GM18508 (cell line): Measurements from ENCODE around the gene MRPL58.
"Not testable (repeated sequence)": the region's sequence is repeated elsewhere in the genome, so short reads cannot be mapped to it uniquely, and the experiment has no call there.

Source experiments
- ATAC-seq: cut with Tn5 transposase; IDR thresholded peaks from one replicate; pipeline ENCODE4 v1.9.1; 2021; ENCODE audit warnings: moderate number of reproducible peaks; ENCODE audit not compliant: insufficient read depth, unreplicated experiment

MRPL58 gene

DNA sequence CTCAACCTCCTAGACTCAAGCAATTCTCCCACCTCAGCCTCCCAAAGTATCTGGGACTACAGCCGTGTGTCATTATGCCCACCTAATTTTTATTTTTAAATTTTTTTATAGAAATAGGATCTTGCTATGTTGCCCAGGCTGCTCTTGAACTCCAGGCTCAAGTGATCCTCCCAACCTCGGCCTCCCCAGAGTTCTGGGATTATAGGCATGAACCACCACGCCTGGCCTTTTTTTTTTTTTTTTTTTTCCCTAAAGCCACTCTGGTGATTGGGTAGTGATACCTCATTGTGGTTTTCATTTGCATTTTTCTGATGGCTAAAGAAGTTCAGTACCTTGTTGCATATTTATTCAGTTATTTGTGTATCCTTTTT lies 26.3 kb upstream of the MRPL58 start:
- no peak for ATAC-seq

DNA sequence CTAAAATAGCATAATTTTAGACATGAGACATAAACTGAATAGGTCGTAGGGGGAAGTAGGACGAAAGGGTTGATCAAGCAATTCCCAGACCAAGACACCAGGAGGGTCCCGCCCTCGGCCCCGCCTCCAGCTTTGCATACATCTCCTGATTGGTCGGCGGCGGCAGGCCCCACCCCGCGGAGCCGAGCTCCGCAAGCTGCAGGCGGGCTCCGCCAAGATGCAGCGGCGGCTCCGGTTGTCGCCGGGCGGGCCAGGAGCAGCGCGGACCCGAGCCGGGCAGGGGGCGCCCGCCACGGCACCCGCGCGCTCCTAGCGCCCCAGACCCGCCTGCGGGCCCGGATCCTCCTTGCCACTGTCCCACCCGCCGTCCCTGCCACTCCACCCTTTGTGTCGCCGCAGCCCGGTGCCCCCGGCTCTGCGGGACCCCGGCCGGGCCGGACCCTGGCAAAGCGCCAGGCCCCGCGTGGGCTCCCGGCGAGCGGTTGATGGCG lies 25.0 kb upstream of the MRPL58 start, which contains the start of gene CDR2L:
CDR2L (plus strand) TSS at position 215 of the 491 bp plus-strand sequence. CDS start 412 bp downstream, outside the sequence.
- no peak for ATAC-seq

DNA sequence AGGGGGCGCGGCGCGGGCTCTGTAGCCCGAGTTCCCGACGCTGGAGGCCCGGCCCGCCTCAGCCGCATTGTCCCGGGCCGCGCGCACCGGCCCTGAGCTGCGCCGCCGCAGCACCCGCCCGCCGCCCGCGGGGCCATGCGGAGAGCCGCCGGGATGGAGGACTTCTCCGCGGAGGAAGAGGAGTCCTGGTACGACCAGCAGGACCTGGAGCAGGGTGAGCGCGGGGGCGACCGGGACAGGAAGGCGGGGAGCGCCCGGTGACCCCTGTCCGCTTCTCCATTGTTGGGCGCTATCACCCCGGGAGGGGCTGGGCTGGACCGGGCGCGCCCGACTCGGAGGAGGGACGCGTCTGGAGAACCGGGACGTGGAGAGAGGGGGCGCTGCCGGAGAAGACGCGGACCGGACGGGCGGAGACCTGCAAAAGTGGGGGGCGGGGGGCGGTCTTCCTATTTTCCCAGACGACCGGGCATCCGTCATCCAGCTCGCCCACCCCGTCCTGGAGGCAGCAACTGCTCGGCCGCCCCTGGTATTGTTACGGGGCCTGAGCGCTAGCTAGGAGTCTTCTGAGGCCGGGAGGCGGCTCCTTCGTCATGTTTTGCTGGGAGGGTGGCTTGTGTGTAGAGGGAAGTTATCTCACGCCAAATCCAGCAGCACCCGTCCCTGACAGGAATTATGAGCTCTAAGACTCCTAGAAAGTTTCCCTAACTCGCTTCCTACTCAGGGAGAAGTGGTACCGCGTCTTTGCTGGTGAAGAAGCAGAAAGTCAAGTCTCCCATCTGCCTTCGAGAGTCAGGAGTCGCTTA lies 24.4 kb upstream of the MRPL58 start:
- ATAC-seq = no peak

DNA sequence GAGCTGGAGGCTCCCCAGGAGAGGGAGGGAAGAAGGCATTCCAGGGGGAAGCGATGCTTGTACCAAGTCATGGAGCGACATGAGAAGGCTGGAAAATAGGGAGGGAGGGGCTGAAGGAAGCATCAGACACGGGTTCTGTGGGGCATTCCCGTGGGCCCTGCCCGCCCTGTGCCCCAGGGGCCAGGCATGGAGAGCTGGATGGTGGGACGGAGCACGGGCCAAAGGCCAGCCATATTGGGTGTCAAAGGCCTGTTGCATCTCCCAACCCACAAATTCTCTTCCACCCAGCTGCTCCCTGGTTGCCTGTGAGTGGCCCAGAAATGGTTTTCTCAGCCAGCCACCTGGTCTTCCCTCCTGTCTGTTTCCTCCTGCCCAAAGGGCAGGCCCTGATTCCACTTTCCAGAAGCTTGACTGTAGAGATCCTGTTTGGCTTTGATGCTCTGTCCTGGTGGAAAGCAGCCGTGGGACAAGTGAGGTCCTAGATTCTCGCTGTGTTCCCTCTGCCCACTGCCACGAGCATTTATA lies 21.8 kb upstream of the MRPL58 start:
- ATAC-seq = no peak

DNA sequence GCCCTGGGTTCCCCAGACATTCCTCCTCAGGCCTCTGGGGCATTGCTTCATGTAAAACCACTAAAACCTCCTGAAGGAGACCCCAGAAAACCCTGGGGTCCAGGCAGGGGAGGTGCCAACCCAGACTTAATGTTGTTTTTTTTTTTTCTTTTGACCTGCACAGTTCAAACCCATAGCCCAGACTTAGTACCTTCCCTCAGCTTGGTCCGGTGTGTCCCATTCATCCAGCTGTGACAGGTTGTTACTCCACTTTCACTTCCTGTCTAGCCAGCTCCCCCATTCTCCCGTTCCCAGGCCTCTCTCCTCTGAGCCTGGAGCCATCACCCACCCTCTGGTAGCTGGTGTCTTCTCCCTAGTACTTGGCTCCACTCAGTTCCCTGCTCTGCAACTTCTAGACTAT lies 20.2 kb upstream of the MRPL58 start:
- ATAC-seq = no peak

DNA sequence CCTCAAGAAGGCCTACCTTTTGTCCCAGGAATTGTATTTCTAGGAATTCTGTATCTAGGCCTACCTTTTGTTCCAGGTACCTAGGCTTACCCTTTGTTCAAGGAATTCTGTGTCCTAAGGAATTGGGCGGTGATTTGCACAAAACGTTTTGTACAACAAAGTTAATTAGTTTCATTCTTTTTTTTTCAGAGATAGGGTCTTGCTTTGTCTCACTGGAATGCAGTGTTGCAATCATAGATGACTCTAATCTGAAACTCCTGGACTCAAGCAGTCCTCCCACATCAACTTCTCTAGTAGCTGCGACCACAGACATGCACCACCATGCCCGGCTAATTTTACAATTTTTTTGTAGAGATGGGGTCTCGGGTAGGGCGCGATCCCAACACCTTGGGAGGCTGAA lies 18.0 kb upstream of the MRPL58 start:
- no peak for ATAC-seq

DNA sequence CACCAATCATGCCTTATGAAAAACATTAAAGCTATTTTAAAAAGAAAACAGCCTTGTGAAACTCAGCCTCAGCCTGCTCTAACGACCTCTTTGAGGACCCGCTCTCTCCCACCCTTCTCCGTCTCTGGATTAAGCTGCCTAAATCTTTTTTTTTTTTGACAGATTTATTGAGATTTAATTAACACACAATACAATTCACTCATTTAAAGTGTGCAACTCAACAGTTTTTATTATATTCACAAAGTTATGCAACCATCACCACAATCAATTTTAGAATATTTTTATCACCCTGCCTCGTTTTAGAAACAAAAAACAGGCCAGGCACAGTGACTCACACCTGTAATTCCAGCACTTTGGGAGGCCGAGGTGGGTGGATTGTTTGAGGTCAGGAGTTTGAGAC lies 16.6 kb upstream of the MRPL58 start:
- no peak for ATAC-seq

DNA sequence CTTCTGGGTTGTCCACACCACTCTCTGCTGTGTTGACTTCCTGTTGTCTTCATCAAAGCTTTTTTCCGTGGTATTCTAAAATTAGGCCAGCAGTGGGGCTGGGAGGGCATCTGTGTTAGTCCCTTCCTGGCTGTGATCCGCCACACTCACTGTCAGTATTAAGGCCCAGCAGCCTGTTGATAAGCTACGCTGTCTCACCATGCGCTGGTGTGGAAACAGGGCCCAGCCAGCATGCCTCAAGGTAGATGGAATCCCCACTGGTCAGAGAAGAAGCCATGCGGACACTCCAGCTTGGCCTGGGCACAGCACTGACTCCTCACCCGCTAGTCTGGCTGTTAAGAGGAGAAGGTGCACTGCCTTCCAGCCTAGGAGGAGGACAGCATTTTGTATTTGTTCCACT lies 13.7 kb upstream of the MRPL58 start:
- ATAC-seq = no peak

DNA sequence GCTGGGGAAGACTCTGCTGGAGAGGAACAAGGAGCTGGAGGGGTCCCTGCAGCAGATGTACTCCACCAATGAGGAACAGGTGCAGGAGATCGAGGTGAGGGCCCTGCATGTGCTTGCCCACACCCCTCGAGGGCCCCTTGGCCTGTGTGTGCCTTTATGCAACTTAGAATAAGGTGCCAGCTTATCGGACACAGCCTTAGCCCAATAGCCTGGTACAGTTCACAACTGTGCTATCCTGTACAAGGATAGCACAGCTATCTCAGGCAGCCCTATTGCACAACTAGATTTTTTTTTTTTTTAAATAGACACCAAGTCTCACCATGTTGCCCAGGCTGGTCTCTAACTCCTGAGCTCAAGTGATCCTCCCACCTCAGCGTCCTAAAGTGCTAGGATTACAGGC lies 12.9 kb upstream of the MRPL58 start:
- no peak for ATAC-seq

DNA sequence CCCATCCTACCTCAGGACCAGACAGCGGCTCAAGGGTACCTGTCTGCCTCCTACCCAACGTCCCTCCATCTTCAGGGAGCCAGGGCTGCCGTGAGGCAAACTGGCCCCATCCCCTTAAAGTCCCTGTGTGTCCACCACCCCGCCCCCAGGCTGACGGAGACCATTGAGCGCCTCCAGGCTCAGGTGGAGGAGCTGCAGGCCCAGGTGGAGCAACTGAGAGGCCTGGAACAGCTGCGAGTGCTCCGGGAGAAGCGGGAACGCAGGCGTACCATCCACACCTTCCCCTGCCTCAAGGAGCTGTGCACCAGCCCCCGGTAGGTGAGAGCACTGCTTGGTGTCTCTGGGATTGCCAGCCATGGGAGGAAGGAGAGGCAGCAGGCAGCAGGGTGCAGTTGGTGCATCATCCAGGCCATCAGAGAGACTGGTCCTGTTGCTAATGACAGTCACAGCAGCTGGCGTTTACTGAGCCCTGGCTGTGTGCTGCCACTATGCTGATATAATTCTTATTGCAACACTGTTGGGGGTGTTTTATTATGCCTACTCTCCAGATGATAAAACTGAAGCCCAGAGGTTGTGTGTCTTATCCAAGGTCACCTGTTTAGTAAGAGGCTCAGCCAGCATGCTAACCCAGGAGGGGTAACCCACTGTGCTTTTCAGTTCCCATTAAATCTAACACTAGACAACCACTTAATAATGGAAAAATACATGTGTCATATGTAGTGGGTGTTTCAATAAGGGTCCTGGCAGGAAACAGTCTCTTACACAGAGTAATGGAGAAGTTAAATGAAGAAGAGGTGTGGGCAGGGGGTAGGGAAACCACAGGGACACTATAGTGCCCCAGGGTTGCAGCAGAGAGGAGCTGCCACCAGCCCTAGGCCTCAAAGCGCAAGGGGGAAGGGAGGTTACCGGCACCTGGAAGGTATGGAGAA lies 10.3 kb upstream of the MRPL58 start:
- no peak for ATAC-seq

DNA sequence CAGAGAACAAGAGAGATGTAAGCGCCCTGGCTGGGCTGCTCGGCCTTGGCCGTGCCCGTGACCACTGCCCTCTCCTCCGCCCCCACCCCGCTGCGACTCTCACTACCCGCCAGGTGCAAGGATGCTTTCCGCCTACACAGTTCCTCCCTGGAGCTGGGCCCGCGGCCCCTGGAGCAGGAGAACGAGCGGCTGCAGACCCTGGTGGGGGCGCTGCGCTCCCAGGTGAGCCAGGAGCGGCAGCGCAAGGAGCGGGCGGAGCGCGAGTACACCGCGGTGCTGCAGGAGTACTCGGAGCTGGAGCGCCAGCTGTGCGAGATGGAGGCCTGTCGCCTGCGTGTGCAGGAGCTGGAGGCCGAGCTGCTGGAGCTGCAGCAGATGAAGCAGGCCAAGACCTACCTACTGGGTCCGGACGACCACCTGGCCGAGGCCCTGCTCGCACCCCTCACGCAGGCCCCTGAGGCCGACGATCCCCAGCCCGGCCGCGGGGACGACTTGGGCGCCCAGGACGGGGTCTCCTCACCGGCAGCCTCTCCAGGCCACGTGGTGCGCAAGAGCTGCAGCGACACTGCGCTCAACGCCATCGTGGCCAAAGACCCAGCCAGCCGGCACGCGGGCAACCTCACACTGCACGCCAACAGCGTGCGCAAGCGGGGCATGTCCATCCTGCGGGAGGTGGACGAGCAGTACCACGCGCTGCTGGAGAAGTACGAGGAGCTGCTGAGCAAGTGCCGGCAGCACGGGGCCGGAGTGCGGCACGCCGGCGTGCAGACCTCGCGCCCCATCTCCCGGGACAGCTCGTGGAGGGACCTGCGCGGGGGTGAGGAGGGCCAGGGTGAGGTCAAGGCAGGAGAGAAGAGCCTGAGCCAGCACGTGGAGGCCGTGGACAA lies 9.2 kb upstream of the MRPL58 start:
- no peak for ATAC-seq

DNA sequence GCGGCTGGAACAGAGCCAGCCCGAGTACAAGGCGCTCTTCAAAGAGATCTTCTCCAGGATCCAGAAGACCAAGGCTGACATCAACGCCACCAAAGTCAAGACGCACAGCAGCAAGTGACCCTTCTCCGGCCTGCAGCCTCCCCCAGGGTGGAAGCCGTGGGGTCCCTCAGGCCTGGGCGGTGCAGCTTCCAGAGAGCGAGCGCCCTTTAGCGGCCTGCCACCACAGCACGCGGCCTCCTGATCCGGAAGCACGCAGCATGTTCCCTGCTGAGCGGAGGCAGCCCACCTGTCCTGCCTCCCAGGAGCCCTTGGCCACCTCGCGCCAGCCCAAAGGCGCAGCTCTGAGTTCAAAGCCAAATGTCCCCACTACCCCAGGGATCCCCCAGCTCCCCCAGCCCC lies 8.5 kb upstream of the MRPL58 start:
- ATAC-seq = no peak

DNA sequence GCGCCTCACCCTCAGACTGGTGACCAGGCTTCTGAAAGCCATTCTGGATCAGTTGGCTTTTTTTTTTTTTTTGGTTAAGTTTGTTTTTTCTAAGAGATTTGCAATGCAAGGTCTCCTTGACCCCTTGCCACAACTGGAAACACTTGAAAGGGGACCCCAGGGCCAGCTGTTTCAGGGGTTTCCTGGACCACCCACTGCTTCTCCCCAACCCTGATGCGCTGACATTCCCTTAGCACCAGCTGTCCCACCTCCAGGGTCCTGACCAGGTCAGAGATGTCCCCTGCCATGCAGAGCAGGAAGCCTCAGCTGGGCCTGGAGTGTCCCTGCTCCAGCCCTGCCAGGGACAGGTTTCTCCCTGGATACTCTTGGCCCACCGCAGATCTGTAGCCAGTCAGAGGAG lies 8.1 kb upstream of the MRPL58 start:
- no peak for ATAC-seq

DNA sequence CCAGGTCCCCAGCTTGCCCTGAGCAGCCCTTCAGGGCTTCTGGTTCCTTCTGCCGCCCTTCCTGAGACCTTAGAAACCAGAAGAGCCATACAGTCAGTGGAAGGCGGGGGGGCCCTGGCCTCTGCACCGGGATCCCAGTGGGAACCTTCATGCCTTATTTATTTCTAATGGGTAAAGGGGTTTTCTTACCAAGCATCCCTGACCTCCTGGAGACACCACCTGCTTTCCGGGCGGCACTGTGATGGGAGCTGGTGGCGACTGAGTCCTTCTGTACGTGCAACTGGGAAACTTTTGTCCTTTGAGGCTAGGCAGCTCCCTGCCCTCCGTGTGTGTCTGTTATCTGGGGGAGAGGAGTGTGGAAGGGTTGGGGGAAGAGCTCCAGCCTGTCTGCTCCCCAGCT lies 7.2 kb upstream of the MRPL58 start:
- no peak for ATAC-seq

DNA sequence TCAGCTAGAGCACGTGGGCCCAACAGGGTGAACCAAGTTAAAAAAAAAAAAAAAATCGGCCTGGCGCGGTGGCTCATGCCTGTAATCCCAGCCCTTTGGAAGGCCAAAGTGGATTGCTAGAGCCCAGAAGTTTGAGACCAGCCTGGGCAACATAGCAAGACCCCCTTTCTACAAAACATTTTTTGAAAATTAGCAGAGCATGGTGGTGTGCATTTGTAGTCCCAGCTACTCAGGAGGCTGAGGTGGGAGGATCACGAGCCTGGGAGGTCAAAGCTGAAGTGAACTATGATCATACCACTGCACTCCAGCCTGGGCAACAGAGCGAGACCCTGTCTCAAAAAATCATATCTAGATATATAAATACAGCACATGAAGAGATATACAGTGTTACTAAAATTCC lies 6.4 kb upstream of the MRPL58 start:
- ATAC-seq = not testable (repeated sequence)

DNA sequence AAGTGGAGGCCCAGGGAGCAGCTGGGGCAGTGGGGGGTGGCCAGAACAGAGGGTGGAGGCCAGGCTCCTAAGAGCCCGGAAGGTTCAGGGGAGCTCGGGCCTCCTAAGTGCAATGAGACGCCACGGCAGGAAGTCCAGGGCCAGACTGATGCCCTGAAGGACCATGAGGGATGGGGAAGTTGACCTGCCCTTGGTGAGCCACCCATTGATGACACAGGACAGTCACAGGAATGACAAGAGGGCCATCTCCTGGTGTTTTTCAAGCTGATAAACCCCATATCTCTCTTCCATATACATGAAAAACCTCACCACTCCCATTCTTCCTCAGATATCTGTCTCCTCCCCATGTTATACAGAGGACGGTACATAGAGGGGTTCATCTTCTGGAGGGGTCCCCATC lies 5.8 kb upstream of the MRPL58 start:
- no peak for ATAC-seq

DNA sequence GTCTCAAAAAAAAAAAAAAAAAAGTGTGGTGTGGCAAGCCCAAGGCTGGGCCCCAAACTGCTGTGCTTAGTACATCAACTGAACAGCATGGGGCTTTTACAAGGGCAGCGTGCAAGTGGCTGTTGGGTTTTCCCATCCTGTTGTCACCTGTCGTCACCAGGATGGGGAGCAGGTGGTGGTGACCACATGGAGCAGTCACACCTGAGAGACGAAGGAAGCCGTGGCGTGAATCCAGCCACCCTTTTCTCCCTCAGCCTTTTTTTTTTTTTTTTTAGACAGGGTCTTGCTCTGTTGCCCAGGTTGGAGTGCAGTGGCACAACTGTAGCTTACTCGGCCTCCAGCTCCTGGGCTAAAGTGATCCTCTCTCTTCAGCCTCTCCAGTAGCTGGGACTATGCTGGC lies 4.1 kb upstream of the MRPL58 start:
- no peak for ATAC-seq

DNA sequence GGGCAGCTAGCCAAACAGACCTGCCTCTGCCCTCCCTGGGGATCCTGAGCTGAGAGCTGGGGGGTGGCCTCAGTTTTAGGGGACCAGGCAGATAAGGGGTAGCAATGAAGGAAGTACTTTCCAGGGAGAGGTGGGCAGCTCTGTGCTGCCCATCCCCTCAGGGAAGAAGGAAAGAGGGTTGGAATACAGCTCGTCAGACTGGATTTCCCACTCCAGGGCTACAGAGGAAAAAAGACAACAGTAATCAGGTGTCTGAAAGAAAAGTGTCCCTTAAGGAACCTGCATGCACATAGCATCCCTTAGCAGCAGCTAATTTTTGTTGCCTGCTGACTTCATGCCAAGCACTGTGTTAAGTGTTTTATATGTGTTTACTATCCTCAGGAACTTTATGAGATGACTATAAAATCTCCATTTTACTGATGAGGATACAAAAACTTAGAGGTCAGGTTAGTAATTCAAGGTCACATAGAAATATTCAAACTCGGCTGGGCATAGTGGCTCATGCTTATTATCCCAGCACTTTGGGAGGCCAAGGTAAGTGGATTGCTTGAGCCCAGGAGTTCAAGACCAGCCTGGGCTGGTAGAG lies 3.2 kb upstream of the MRPL58 start:
- no peak for ATAC-seq

DNA sequence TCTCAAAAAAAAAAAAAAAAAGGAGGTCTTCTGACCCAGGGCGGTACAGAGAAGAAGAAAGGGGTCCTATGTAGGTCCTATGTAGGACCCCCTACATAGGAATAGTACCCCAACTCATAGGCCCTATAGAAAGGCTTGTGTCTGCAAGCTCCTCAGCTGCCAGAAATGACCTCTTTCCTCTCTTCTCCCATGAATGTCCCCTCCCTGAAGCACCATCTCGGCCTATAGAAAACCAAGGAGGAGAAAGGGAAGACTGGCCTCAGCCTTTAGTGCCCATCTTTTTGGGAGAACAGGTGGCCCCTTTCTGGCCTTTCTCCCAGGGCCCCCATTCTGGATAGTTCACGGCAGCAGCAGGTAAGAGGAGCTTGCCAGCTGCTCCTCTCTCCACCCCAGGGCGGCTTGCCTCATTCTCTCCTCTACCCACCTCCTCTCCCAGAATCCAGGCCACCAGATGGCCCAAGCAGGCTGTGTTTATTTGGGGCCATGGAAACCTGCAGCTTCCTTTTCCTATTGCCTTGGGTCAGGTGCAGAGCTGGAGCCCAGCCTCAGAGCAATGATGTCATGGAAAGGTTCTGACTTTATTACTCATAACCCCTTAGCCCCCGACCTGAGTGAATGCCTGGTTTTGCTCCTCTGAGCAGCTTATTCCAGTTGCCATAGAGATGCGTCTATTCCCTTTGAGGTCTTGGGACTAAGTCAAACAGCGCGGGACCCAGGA lies 1.6 kb upstream of the MRPL58 start:
- ATAC-seq = no peak
